K562 (cell line): ENCODE results near the gene RBM22.

Experiments used
- ZNF217 ChIP-seq: sonication (generic); formaldehyde crosslinking; IDR thresholded peaks from 2 replicates; pipeline ENCODE4 v1.8.0; 2022; ENCODE audit warnings: mild to moderate bottlenecking, missing genetic modification reagents
- ZNF384 ChIP-seq: IDR thresholded peaks from 2 replicates; pipeline ENCODE4 v1.6.1; 2012; ENCODE audit warnings: low read depth, low read length, improper control_type of control experiment

- TF ChIP-seq ZNF384 (no peak), ZNF217 (CRISPR knock-in tag) (no peak)
Observed at GRCh38 chr5:150692276-150692675, 8.6 kb downstream of the RBM22 start.
